ENCODE data around the gene MSANTD2. TPM values are rescaled to one million over a fixed set of nuclear protein-coding genes. Genes with fewer than 3 reads are reported as not detected.

Gene MSANTD2
- polyA plus RNA-seq, 2 of the 4 experiments (the other 2 are of a cell fraction): 5.6 to 6.4 TPM

DNA sequence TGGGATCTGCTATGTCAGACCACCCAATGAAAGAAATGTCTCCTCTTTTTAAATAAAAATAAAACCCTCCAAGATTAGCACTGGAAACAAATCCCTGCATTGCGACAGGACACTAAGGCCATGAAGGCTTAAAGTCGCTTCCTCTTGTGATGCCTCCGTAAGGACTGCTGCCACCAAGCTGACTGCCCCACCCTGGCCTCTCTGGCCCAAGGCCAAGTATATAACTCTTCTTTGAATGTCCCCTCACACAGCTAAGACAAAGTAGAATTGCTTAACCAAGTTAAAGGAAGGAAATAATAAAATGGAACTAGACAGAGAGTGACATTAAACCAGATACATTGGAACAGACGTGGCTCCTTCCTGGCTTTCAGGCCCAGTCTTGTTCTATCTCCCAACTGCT is 68.0 kb downstream of the MSANTD2 start:
- ATAC-seq: no peak
- H3K4me1 ChIP-seq: no peaks in the 10 kb centered on the region
- ChIA-PET POLR2A (no interaction called here), CTCF (interaction anchor here (1.5 kb wide), 2 partner anchors 12 to 88 kb away, joined by 3 read pairs; no protein-coding TSS in a partner anchor)
- FAIRE-seq: no peak
- H3K9me3 ChIP-seq: no peaks in the 10 kb centered on the region
- TF ChIP-seq PHF8 (IDR thresholded peaks at IDR 0.05; ENCODE audit: borderline replicate concordance, low read depth) (no peak), TFCP2L1 (CRISPR knock-in tag; IDR thresholded peaks at IDR 0.05) (no peak)
- H3K4me3 ChIP-seq: no peak overlapping the region
- H3K4me2 ChIP-seq: no peak overlapping the region
- H3K27ac ChIP-seq: no peak overlapping the region
- WGBS (ENCODE audit: missing lambda C conversion rate): 81% methylated on average over 4 of the region's 4 CpGs
- no peak for DNase-seq (ENCODE audit: low read depth in 1 of 2, low spot score in 1 of 2)

DNA sequence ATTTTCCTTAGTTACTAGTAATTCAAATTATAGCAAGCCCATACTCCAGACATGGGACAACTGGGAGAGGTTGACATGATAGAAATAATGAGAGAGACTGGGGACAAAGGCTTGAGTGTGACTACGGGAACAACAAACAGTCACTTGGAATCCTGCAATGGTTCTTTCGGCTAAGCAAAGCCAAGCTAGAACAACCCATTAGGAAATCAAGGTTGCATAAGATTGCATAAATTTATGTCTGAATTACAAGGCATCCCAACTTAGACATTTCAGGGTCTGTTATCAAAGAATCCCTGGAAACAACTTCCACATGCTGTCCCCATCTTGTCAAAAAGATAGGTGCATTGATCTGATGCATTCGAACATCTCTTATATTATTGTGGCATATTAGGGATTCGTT is 70.6 kb downstream of the MSANTD2 start:
- POLR2A ChIA-PET: no interaction called here
- Histone ChIP-seq H3K4me2 (no peak overlapping the region), H3K9me3 (no peaks in the 10 kb centered on the region), H3K4me3 (no peak overlapping the region), H3K4me1 (peaks cover 6% of the 10 kb centered on the region; the same call in 1 of the 3 replicates), H3K27ac (no peak overlapping the region)
- 59% methylated on average over 4 of the region's 4 CpGs for WGBS (ENCODE audit: missing lambda C conversion rate)
- no peak for FAIRE-seq
- ATAC-seq: no peak
- no peak for DNase-seq (ENCODE audit: low read depth in 1 of 2, low spot score in 1 of 2)
- TF ChIP-seq, protein P1, sequence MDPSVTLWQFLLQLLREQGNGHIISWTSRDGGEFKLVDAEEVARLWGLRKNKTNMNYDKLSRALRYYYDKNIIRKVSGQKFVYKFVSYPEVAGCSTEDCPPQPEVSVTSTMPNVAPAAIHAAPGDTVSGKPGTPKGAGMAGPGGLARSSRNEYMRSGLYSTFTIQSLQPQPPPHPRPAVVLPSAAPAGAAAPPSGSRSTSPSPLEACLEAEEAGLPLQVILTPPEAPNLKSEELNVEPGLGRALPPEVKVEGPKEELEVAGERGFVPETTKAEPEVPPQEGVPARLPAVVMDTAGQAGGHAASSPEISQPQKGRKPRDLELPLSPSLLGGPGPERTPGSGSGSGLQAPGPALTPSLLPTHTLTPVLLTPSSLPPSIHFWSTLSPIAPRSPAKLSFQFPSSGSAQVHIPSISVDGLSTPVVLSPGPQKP (IDR thresholded peaks at IDR 0.05; ENCODE audit: low read depth, low read length): no peak
- TF ChIP-seq EP300 (IDR thresholded peaks at IDR 0.05) (no peak), MYC (IDR thresholded peaks at IDR 0.05; ENCODE audit: borderline replicate concordance, low read length) (no peak), FOXS1 (CRISPR knock-in tag; IDR thresholded peaks at IDR 0.05) (no peak), POLR2AphosphoS2 (conservative IDR thresholded peaks at IDR 0.05; ENCODE audit: low read length) (no peak), KDM1A (IDR thresholded peaks at IDR 0.05; ENCODE audit: low read depth) (no peak), NR3C1 (IDR thresholded peaks at IDR 0.05) (no peak), FOSL2 (IDR thresholded peaks at IDR 0.05) (no peak), FOSL2 (CRISPR knock-in tag; IDR thresholded peaks at IDR 0.05) (no peak), TP53 (CRISPR knock-in tag; IDR thresholded peaks at IDR 0.05) (no peak), HOXB13 (CRISPR knock-in tag; IDR thresholded peaks at IDR 0.05; ENCODE audit: low read depth) (no peak), JUN (IDR thresholded peaks at IDR 0.05) (no peak), ZSCAN20 (CRISPR knock-in tag; IDR thresholded peaks at IDR 0.05) (no peak), EHF (CRISPR knock-in tag; IDR thresholded peaks at IDR 0.05) (no peak), NFE2L2 (conservative IDR thresholded peaks at IDR 0.05; ENCODE audit: low read length) (no peak), CBX2 (IDR thresholded peaks at IDR 0.05; ENCODE audit: borderline replicate concordance, low read depth) (no peak)
- TF ChIP-seq, protein P2, sequence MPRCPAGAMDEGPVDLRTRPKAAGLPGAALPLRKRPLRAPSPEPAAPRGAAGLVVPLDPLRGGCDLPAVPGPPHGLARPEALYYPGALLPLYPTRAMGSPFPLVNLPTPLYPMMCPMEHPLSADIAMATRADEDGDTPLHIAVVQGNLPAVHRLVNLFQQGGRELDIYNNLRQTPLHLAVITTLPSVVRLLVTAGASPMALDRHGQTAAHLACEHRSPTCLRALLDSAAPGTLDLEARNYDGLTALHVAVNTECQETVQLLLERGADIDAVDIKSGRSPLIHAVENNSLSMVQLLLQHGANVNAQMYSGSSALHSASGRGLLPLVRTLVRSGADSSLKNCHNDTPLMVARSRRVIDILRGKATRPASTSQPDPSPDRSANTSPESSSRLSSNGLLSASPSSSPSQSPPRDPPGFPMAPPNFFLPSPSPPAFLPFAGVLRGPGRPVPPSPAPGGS (IDR thresholded peaks at IDR 0.05): no peak
- CTCF ChIA-PET: interaction anchor here (1.4 to 2.0 kb wide), 2 partner anchors 17 to 29 kb away, joined by 3 to 6 read pairs; no protein-coding TSS in a partner anchor

DNA sequence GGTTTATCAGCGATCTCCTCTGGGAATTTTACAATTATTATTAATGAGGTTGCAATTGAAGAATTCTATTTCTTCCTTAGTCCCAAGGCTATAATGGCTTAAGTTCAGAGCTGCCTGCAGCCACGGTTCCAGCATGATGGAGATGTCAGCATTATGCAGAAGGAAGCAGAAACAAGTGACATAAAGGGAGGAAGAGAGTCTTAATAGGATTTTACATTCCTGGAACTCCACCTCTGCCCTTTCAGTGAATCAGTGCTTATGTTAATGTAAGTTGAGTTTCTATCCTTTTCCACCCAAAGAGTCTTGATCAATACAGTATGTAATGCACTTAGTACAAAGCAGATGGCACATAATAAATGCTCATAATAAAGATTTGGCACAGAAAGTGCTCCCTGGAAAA is 72.1 kb downstream of the MSANTD2 start:
- Histone ChIP-seq H3K9me3 (no peaks in the 10 kb centered on the region), H3K27ac (no peak overlapping the region), H3K4me3 (no peak overlapping the region), H3K4me1 (peaks cover 6% of the 10 kb centered on the region; the same call in 1 of the 3 replicates), H3K4me2 (no peak overlapping the region)
- no peak for ATAC-seq
- WGBS (ENCODE audit: missing lambda C conversion rate): 37% methylated on average over 2 of the region's 2 CpGs
- TF ChIP-seq EP300 (IDR thresholded peaks at IDR 0.05) (no peak), ZC3H11A (IDR thresholded peaks at IDR 0.05) (no peak), ZNF302 (CRISPR knock-in tag; IDR thresholded peaks at IDR 0.05) (no peak), RCOR1 (IDR thresholded peaks at IDR 0.05; ENCODE audit: low read depth, low read length) (no peak)
- TF ChIP-seq, protein P3, sequence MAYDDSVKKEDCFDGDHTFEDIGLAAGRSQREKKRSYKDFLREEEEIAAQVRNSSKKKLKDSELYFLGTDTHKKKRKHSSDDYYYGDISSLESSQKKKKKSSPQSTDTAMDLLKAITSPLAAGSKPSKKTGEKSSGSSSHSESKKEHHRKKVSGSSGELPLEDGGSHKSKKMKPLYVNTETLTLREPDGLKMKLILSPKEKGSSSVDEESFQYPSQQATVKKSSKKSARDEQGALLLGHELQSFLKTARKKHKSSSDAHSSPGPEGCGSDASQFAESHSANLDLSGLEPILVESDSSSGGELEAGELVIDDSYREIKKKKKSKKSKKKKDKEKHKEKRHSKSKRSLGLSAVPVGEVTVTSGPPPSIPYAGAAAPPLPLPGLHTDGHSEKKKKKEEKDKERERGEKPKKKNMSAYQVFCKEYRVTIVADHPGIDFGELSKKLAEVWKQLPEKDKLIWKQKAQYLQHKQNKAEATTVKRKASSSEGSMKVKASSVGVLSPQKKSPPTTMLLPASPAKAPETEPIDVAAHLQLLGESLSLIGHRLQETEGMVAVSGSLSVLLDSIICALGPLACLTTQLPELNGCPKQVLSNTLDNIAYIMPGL (CRISPR knock-in tag; IDR thresholded peaks at IDR 0.05; ENCODE audit: borderline replicate concordance): no peak
- no peak for DNase-seq (ENCODE audit: low read depth in 1 of 2, low spot score in 1 of 2)
- no peak for FAIRE-seq
- ChIA-PET POLR2A (no interaction called here), CTCF (no interaction called here)
